CD4-positive, alpha-beta T cell (primary cell): ENCODE data around the gene C9. TPM values are rescaled to one million over a fixed set of nuclear protein-coding genes. Genes with fewer than 3 reads are reported as not detected.

Experiments used
- ATAC-seq: fragments of 200-7000 bp; cut with Tn5 transposase; one replicate; pipeline ENCODE4 v1.10.0; 2022; ENCODE audit warnings: mild to moderate bottlenecking; ENCODE audit not compliant: poor library complexity
- CTCF ChIA-PET: fragments of 350-600 bp; sonication (Branson Sonifier 250); formaldehyde crosslinking; loops from one replicate; lab custom pipeline; 2021; ENCODE audit warnings: antibody characterized with exemption, inconsistent platforms; lab: Charles Lee
- POLR2A ChIA-PET: fragments of 350-600 bp; sonication (Branson Sonifier 250); formaldehyde crosslinking; loops from one replicate; lab custom pipeline; 2021; ENCODE audit warnings: antibody characterized with exemption, inconsistent platforms; lab: Charles Lee
- DNase-seq, 14 experiments: peaks; one replicate each; pipeline ENCODE4 v3.0.0-alpha.2; 2013 to 2020; ENCODE audit warnings: mixed read lengths in 2 of 14
- H3K27ac ChIP-seq, 2 donors: one replicate each; pipeline versions ENCODE4 v1.5.1 to v1.7.0; 2013; ENCODE audit warnings: low read length in 2 of 2, low read depth in 1 of 2, mild to moderate bottlenecking in 1 of 2
- H3K27me3 ChIP-seq, 2 experiments: 1 replicate in 1 of 2; 2 replicates in 1 of 2; pipeline versions ENCODE4 v1.6.1 to v1.7.0; 2013; ENCODE audit warnings: low read length in 2 of 2, control low read depth in 1 of 2, mild to moderate bottlenecking in 1 of 2, moderate library complexity in 1 of 2; ENCODE audit not compliant: insufficient read depth in 2 of 2, control insufficient read depth in 1 of 2
- H3K36me3 ChIP-seq: one replicate; pipeline ENCODE4 v1.6.1; 2013; ENCODE audit warnings: low read length, control low read depth; ENCODE audit not compliant: insufficient read depth
- H3K4me1 ChIP-seq: one replicate; pipeline ENCODE4 v1.6.1; 2013; ENCODE audit warnings: low read length, control low read depth; ENCODE audit not compliant: insufficient read depth
- H3K4me3 ChIP-seq: one replicate; pipeline ENCODE4 v1.5.1; 2013; ENCODE audit warnings: mild to moderate bottlenecking, low read length, moderate library complexity
- H3K9me3 ChIP-seq, 2 experiments: 1 replicate in 1 of 2; 2 replicates in 1 of 2; pipeline versions ENCODE4 v1.6.1 to v1.7.0; 2013; ENCODE audit warnings: low read length in 2 of 2, mild to moderate bottlenecking in 2 of 2, control low read depth in 1 of 2, moderate library complexity in 1 of 2; ENCODE audit not compliant: control insufficient read depth in 1 of 2, insufficient read depth in 1 of 2
- H3K27ac Mint-ChIP-seq: one replicate; pipeline ENCODE4 v1.8.0; 2020; ENCODE audit warnings: mixed read lengths
- H3K27me3 Mint-ChIP-seq: one replicate; pipeline ENCODE4 v1.8.0; 2021; ENCODE audit warnings: mixed read lengths
- H3K36me3 Mint-ChIP-seq: one replicate; pipeline ENCODE4 v1.8.0; 2021; ENCODE audit warnings: low read depth, mixed read lengths
- H3K4me1 Mint-ChIP-seq: one replicate; pipeline ENCODE4 v1.8.0; 2021; ENCODE audit warnings: low read depth, mixed read lengths
- H3K4me3 Mint-ChIP-seq: one replicate; pipeline ENCODE4 v1.8.0; 2020; ENCODE audit warnings: mild to moderate bottlenecking, mixed read lengths
- H3K9me3 Mint-ChIP-seq: one replicate; pipeline ENCODE4 v1.8.0; 2020; ENCODE audit warnings: mixed read lengths
- CTCF ChIP-seq: fragments of 200-600 bp; IDR thresholded peaks from one replicate; pipeline ENCODE4 v1.8.0; 2022; ENCODE audit warnings: antibody characterized with exemption, mild to moderate bottlenecking
- intact Hi-C, 2 experiments: fragments of 100-400 bp; cut with DNase I in 1 of 2; cut with micrococcal nuclease in 1 of 2; formaldehyde crosslinking; loops; one replicate each; pipeline versions ENCODE4 v1.15.1 to v1.9.0; 2023 to 2025; cut with DNase I, micrococcal nuclease
- total RNA-seq, 174 experiments: library from RNA in 2 of 174; stranded (reverse) in 2 of 174; gene quantifications; one replicate each; pipeline ENCODE4 v1.2.3 and lab custom pipeline; 2021 to 2026

The C9 gene
- total RNA-seq, 2 experiments from 2014 or later = not detected

- H3K9me3 Mint-ChIP-seq = no peaks in the 10 kb centered on the region
- H3K27me3 ChIP-seq = no peaks in the 10 kb centered on the region
- POLR2A ChIA-PET = no interaction called here
- ATAC-seq (no peak), DNase-seq (no peak)
- H3K4me3 Mint-ChIP-seq = no peak overlapping the region
- no peaks in the 10 kb centered on the region for H3K9me3 ChIP-seq
- no peaks in the 10 kb centered on the region for H3K36me3 Mint-ChIP-seq
- H3K27ac ChIP-seq = no peak overlapping the region
- intact Hi-C loops = no loop called here
- no peaks in the 10 kb centered on the region for H3K36me3 ChIP-seq
- peaks cover 6% of the 10 kb centered on the region for H3K4me1 Mint-ChIP-seq
- peaks cover 8% of the 10 kb centered on the region for H3K4me1 ChIP-seq
- H3K4me3 ChIP-seq = no peak overlapping the region
- no peaks in the 10 kb centered on the region for H3K27me3 Mint-ChIP-seq
- H3K27ac Mint-ChIP-seq = no peak overlapping the region
- CTCF ChIA-PET = no interaction called here
- no peak for TF ChIP-seq CTCF
Measured at GRCh38 chr5:39262981-39263380, 101.3 kb downstream of the C9 start.

GRCh38 chr5:39260095-39260494 lies 104.2 kb downstream of the C9 start:
- peaks cover 6% of the 10 kb centered on the region for H3K4me1 Mint-ChIP-seq
- intact Hi-C loops = no loop called here
- TF ChIP-seq CTCF = no peak
- no peak for DNase-seq
- no peak overlapping the region for H3K27ac Mint-ChIP-seq
- peaks cover 8% of the 10 kb centered on the region for H3K4me1 ChIP-seq
- CTCF ChIA-PET = interaction anchor here (0.8 to 1.0 kb wide), 2 partner anchors 9 to 42 kb away, joined by 3 read pairs; no protein-coding TSS in a partner anchor
- H3K9me3 Mint-ChIP-seq = no peaks in the 10 kb centered on the region
- no peaks in the 10 kb centered on the region for H3K9me3 ChIP-seq
- H3K27ac ChIP-seq = no peak overlapping the region
- no peaks in the 10 kb centered on the region for H3K36me3 ChIP-seq
- no peak overlapping the region for H3K4me3 Mint-ChIP-seq
- H3K27me3 Mint-ChIP-seq = no peaks in the 10 kb centered on the region
- no peak for ATAC-seq
- POLR2A ChIA-PET = interaction anchor here (0.6 to 0.7 kb wide), 2 partner anchors 29 to 39 kb away, joined by 3 read pairs; no protein-coding TSS in a partner anchor
- no peak overlapping the region for H3K4me3 ChIP-seq
- H3K27me3 ChIP-seq = no peaks in the 10 kb centered on the region
- no peaks in the 10 kb centered on the region for H3K36me3 Mint-ChIP-seq

GRCh38 chr5:39257554-39257953 lies 106.7 kb downstream of the C9 start:
- ATAC-seq (no peak), DNase-seq (no peak)
- no peak for TF ChIP-seq CTCF
- H3K27me3 Mint-ChIP-seq = no peaks in the 10 kb centered on the region
- H3K36me3 ChIP-seq = no peaks in the 10 kb centered on the region
- ChIA-PET CTCF (interaction anchor here (1.3 to 1.6 kb wide), 2 partner anchors 25 to 40 kb away, joined by 3 to 4 read pairs; no protein-coding TSS in a partner anchor), POLR2A (no interaction called here)
- H3K27ac Mint-ChIP-seq = no peak overlapping the region
- H3K27ac ChIP-seq = no peak overlapping the region
- H3K4me1 Mint-ChIP-seq = no peaks in the 10 kb centered on the region
- intact Hi-C loops = no loop called here
- H3K27me3 ChIP-seq = no peaks in the 10 kb centered on the region
- no peak overlapping the region for H3K4me3 ChIP-seq
- H3K9me3 Mint-ChIP-seq = no peaks in the 10 kb centered on the region
- H3K4me1 ChIP-seq = no peaks in the 10 kb centered on the region
- H3K36me3 Mint-ChIP-seq = no peaks in the 10 kb centered on the region
- no peaks in the 10 kb centered on the region for H3K9me3 ChIP-seq
- no peak overlapping the region for H3K4me3 Mint-ChIP-seq
